ENCODE measurements around the gene MAIP1. TPM values are rescaled to one million over a fixed set of nuclear protein-coding genes. Genes with fewer than 3 reads are reported as not detected.

Gene MAIP1
- total RNA-seq, 1 donor from 2014 or later = 11.7 TPM

DNA sequence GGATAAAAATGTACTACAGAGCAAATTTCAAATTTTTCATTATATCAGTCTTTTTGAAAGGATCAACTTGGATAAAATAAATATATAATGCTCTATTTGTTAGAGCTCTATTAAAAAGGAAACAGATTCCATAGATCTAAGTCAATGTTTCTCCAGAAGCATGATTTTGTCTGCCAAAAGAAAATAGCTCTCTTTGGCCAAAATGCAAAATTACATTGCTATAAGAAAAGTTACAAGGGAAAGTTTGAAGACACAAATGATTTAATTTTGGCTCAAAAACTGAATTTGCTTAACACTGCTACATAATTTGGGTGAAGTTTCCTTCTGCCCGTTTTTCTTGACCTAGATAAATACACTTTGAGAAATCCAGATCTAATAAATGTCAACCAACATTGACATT, 28.6 kb upstream of the MAIP1 start:
- intact Hi-C loops (cut with DNase I) = no loop called here
- no peak for TF ChIP-seq CTCF (IDR thresholded peaks at IDR 0.05)
- H3K27ac ChIP-seq = no peak overlapping the region
- H3K27me3 ChIP-seq = no peaks in the 10 kb centered on the region
- H3K4me1 ChIP-seq = no peaks in the 10 kb centered on the region
- H3K4me3 ChIP-seq = no peak overlapping the region
- H3K9me3 ChIP-seq = no peaks in the 10 kb centered on the region
- no peak for DNase-seq (ENCODE audit: low spot score in 2 of 2)
- peaks cover 0 to 6% of the 10 kb centered on the region in 2 donors for H3K36me3 ChIP-seq

DNA sequence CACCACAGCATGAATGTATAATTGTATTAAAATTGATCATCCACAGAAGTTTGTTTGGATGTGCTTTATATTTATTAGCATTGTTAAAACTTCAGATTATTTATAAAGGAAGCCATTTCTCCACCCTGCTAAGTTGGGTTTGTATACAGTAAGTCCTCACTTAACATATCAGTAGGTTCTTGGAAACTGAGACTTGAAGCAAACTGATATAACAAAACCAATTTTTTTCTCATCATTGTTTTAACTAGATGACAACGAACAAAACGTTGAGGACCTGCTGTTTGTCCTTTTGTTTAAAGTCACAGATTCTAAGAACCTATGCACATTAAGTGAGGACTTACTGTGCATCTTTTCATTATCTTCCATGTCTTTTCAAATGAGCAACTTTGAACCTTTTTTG, 27.2 kb upstream of the MAIP1 start:
- H3K27me3 ChIP-seq = no peaks in the 10 kb centered on the region
- DNase-seq (ENCODE audit: low spot score in 2 of 2) = no peak

GRCh38 chr2:199928626-199929025, 26.8 kb upstream of the MAIP1 start:
- H3K36me3 ChIP-seq = peaks cover 12 to 20% of the 10 kb centered on the region in 2 donors
- no peak overlapping the region for H3K27ac ChIP-seq
- no peak overlapping the region for H3K4me3 ChIP-seq
- TF ChIP-seq CTCF (IDR thresholded peaks at IDR 0.05) = no peak
- no peaks in the 10 kb centered on the region for H3K27me3 ChIP-seq
- DNase-seq (ENCODE audit: low spot score in 2 of 2) = no peak
- no peaks in the 10 kb centered on the region for H3K9me3 ChIP-seq
- intact Hi-C loops (cut with DNase I) = no loop called here
- H3K4me1 ChIP-seq = no peaks in the 10 kb centered on the region

More for the DNA sequence above, 27.2 kb upstream of the MAIP1 start:
- H3K27ac ChIP-seq = no peak overlapping the region
- intact Hi-C loops (cut with DNase I) = no loop called here
- peaks cover 12 to 20% of the 10 kb centered on the region in 2 donors for H3K36me3 ChIP-seq
- no peak overlapping the region for H3K4me3 ChIP-seq
- no peak for TF ChIP-seq CTCF (IDR thresholded peaks at IDR 0.05)
- no peaks in the 10 kb centered on the region for H3K4me1 ChIP-seq
- no peaks in the 10 kb centered on the region for H3K9me3 ChIP-seq

- Histone ChIP-seq H3K27ac (no peak overlapping the region), H3K9me3 (no peaks in the 10 kb centered on the region), H3K27me3 (no peaks in the 10 kb centered on the region), H3K36me3 (peaks cover 12 to 20% of the 10 kb centered on the region in 2 donors), H3K4me1 (no peaks in the 10 kb centered on the region), H3K4me3 (no peak overlapping the region)
- intact Hi-C loops (cut with DNase I) = no loop called here
- TF ChIP-seq CTCF (IDR thresholded peaks at IDR 0.05) = no peak
- DNase-seq (ENCODE audit: low spot score in 2 of 2) = no peak
Observed at GRCh38 chr2:199929262-199929661, 26.1 kb upstream of the MAIP1 start.

GRCh38 chr2:199932312-199932855, 23.0 kb upstream of the MAIP1 start:
- Histone ChIP-seq H3K36me3 (peaks cover 15 to 29% of the 10 kb centered on the region in 2 donors), H3K4me1 (no peaks in the 10 kb centered on the region), H3K27me3 (no peaks in the 10 kb centered on the region), H3K27ac (no peak overlapping the region), H3K9me3 (no peaks in the 10 kb centered on the region), H3K4me3 (no peak overlapping the region)
- intact Hi-C loops (cut with DNase I) = no loop called here
- TF ChIP-seq CTCF (IDR thresholded peaks at IDR 0.05) = no peak
- DNase-seq (ENCODE audit: low spot score in 2 of 2) = no peak

DNA sequence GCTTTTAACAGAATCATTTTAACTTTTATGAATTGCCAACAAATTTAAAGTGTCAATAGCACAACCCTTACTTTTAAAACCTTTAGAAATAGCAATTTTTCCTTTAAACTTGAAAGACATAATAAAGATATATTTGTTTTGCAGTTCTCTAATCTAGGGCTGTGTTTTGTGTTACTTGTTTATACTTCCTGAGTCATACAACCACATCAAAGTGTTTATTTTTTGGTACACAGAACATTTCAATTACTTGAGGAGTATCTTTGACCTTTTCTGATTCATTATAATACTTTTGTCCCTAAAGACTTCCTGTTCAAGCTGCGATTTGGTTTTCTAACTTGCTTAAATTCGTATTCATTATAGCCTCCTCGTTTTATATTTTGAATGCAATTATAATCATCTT, 21.9 kb upstream of the MAIP1 start:
- Histone ChIP-seq H3K4me1 (no peaks in the 10 kb centered on the region), H3K36me3 (peaks cover 20 to 33% of the 10 kb centered on the region in 2 donors), H3K27ac (no peak overlapping the region), H3K27me3 (no peaks in the 10 kb centered on the region), H3K9me3 (no peaks in the 10 kb centered on the region), H3K4me3 (no peak overlapping the region)
- intact Hi-C loops (cut with DNase I) = no loop called here
- TF ChIP-seq CTCF (IDR thresholded peaks at IDR 0.05) = no peak
- DNase-seq (ENCODE audit: low spot score in 2 of 2) = no peak

Data from ascending aorta (tissue), 2 donors.